IPS-18c (cell line): ENCODE data around the gene ATP10D.
"Not testable (repeated sequence)": the region's sequence is repeated elsewhere in the genome, so short reads cannot be mapped to it uniquely, and the experiment has no call there.

Source experiments
- H3K4me3 ChIP-seq: 2 replicates; pipeline ENCODE4 v1.7.0; 2013; ENCODE audit warnings: low read depth, mild to moderate bottlenecking, low read length, moderate library complexity; ENCODE audit not compliant: insufficient read depth
- H3K9me3 ChIP-seq: one replicate; pipeline ENCODE4 v1.6.1; 2013; ENCODE audit warnings: mild to moderate bottlenecking, low read length, moderate library complexity; ENCODE audit not compliant: control insufficient read depth, insufficient read depth

The ATP10D gene

GRCh38 chr4:47526281-47526680 lies 41.2 kb downstream of the ATP10D start:
- H3K9me3 ChIP-seq, result no peaks in the 10 kb centered on the region
- H3K4me3 ChIP-seq, result no peak overlapping the region

- not testable (repeated sequence) for H3K4me3 ChIP-seq, H3K9me3 ChIP-seq
Measured at GRCh38 chr4:47528646-47529045, 43.6 kb downstream of the ATP10D start.

- no peaks in the 10 kb centered on the region for H3K9me3 ChIP-seq
- H3K4me3 ChIP-seq, result no peak overlapping the region
Measured at GRCh38 chr4:47530801-47531200, 45.7 kb downstream of the ATP10D start.

- Histone ChIP-seq H3K4me3 (no peak overlapping the region), H3K9me3 (no peaks in the 10 kb centered on the region)
Measured at GRCh38 chr4:47531241-47531953, 46.3 kb downstream of the ATP10D start.

GRCh38 chr4:47531954-47532321 lies 46.9 kb downstream of the ATP10D start:
- no peak overlapping the region for H3K4me3 ChIP-seq

GRCh38 chr4:47532658-47533057 lies 47.6 kb downstream of the ATP10D start:
- no peak overlapping the region for H3K4me3 ChIP-seq
- no peaks in the 10 kb centered on the region for H3K9me3 ChIP-seq

More at GRCh38 chr4:47531954-47532321, 46.9 kb downstream of the ATP10D start:
- H3K9me3 ChIP-seq, result no peaks in the 10 kb centered on the region

GRCh38 chr4:47533689-47534347 lies 48.7 kb downstream of the ATP10D start:
- Histone ChIP-seq H3K4me3 (no peak overlapping the region), H3K9me3 (no peaks in the 10 kb centered on the region)

- Histone ChIP-seq H3K4me3 (no peak overlapping the region), H3K9me3 (no peaks in the 10 kb centered on the region)
Measured at GRCh38 chr4:47534772-47535171, 49.7 kb downstream of the ATP10D start.

GRCh38 chr4:47535567-47536147 lies 50.6 kb downstream of the ATP10D start:
- no peak overlapping the region for H3K4me3 ChIP-seq
- H3K9me3 ChIP-seq, result no peaks in the 10 kb centered on the region

- Histone ChIP-seq H3K9me3 (no peaks in the 10 kb centered on the region), H3K4me3 (no peak overlapping the region)
Measured at GRCh38 chr4:47536966-47537365, 51.9 kb downstream of the ATP10D start.

GRCh38 chr4:47538111-47538824 lies 53.2 kb downstream of the ATP10D start:
- Histone ChIP-seq H3K9me3 (no peaks in the 10 kb centered on the region), H3K4me3 (no peak overlapping the region)

GRCh38 chr4:47538825-47539154 lies 53.7 kb downstream of the ATP10D start:
- Histone ChIP-seq H3K4me3 (no peak overlapping the region), H3K9me3 (no peaks in the 10 kb centered on the region)

GRCh38 chr4:47542640-47543039 lies 57.6 kb downstream of the ATP10D start:
- not testable (repeated sequence) for H3K4me3 ChIP-seq, H3K9me3 ChIP-seq

GRCh38 chr4:47543331-47543730 lies 58.3 kb downstream of the ATP10D start:
- Histone ChIP-seq H3K4me3 (no peak overlapping the region), H3K9me3 (no peaks in the 10 kb centered on the region)

- H3K9me3 ChIP-seq, H3K4me3 ChIP-seq: not testable (repeated sequence)
Measured at GRCh38 chr4:47550357-47550756, 65.3 kb downstream of the ATP10D start.

GRCh38 chr4:47550899-47551548 lies 65.9 kb downstream of the ATP10D start:
- H3K9me3 ChIP-seq, result no peaks in the 10 kb centered on the region
- H3K4me3 ChIP-seq, result no peak overlapping the region

- H3K9me3 ChIP-seq, result no peaks in the 10 kb centered on the region
- no peak overlapping the region for H3K4me3 ChIP-seq
Measured at GRCh38 chr4:47551682-47552081, 66.6 kb downstream of the ATP10D start.
